ENCODE data around the gene LILRB3.

DNA sequence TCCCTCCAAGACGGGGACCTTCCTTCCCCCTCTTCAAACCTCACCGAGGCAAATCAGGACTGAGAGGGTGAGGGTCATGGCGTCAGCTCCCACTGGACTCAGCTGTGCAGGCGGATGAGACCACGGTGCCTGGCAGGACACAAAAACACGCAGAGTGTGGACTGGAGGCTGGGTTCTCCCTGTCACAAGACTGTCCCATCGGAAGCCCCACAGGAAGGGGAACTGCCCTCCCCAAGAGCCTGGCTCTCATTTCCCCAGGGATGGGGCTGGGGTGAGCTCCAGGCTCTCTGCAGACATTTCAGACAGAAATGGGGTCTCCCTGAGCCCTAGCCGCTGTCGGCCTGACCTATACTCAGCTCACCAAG, 34.3 kb upstream of the LILRB3 start, which contains the start of gene LILRB5:
- no peak for TF ChIP-seq EZH2 (IDR thresholded peaks at IDR 0.05)
- no peak for TF ChIP-seq FOXP2 (optimal IDR thresholded peaks at IDR 0.05; ENCODE audit: control extremely low read depth, extremely low read length, insufficient read depth)
- no peak for TF ChIP-seq POLR2AphosphoS5 (IDR thresholded peaks at IDR 0.05; ENCODE audit: borderline replicate concordance, low read depth, low read length)
